SK-N-SH (cell line): Measurements from ENCODE around the gene MED27. TPM values are rescaled to one million over a fixed set of nuclear protein-coding genes. Genes with fewer than 3 reads are reported as not detected.

ENCODE experiments used
- CTCF ChIA-PET: fragments of 300-600, 350-600 bp; formaldehyde crosslinking; extraction: SDS; loops from one replicate; lab custom pipeline; 2021; lab: Yijun Ruan, JAX
- POLR2A ChIA-PET: fragments of 350-600 bp; sonication (Branson Sonifier 250); formaldehyde crosslinking; extraction: SDS; loops from one replicate; lab custom pipeline; 2020; ENCODE audit warnings: antibody characterized with exemption, inconsistent platforms; lab: Yijun Ruan, JAX
- DNase-seq: peaks from one replicate; pipeline ENCODE4 v3.0.0; 2012
- H2AFZ ChIP-seq: fragments of 200-600 bp; sonication (generic); 2 replicates; pipeline ENCODE4 v1.8.1; 2016; ENCODE audit warnings: antibody characterized with exemption, mild to moderate bottlenecking, low read depth
- H3F3A ChIP-seq: fragments of 200-600 bp; sonication (generic); replicated peaks from 2 replicates; pipeline ENCODE3; 2016; ENCODE audit warnings: antibody characterized with exemption, mild to moderate bottlenecking; ENCODE audit not compliant: insufficient read depth
- H3K27ac ChIP-seq, 2 experiments: fragments of 200-500 bp in 1 of 2; fragments of 200-600 bp in 1 of 2; sonication (Bioruptor generic) in 1 of 2; sonication (generic), shearing (Covaris generic) in 1 of 2; 2 replicates each; pipeline versions ENCODE4 v1.5.1 to v1.6.1; 2014 to 2016; ENCODE audit warnings: low read depth in 2 of 2, inconsistent platforms in 1 of 2, low read length in 1 of 2, mild to moderate bottlenecking in 1 of 2, mixed read lengths in 1 of 2
- H3K27me3 ChIP-seq: fragments of 200-600 bp; sonication (generic), shearing (Covaris generic); 2 replicates; pipeline ENCODE4 v1.6.1; 2016; ENCODE audit warnings: mixed run types; ENCODE audit not compliant: insufficient read depth
- H3K36me3 ChIP-seq, 2 experiments: fragments of 200-500 bp in 1 of 2; fragments of 200-600 bp in 1 of 2; sonication (Bioruptor generic) in 1 of 2; sonication (generic) in 1 of 2; replicated peaks in 1 of 2; 2 replicates each; pipeline versions ENCODE3 to v1.5.1; 2014 to 2016; ENCODE audit warnings: low read length in 1 of 2, mild to moderate bottlenecking in 1 of 2; ENCODE audit not compliant: insufficient read depth in 2 of 2, control insufficient read depth in 1 of 2
- H3K4me1 ChIP-seq, 2 experiments: fragments of 200-500 bp in 1 of 2; fragments of 200-600 bp in 1 of 2; sonication (Bioruptor generic) in 1 of 2; sonication (generic), shearing (Covaris generic) in 1 of 2; 2 replicates each; pipeline versions ENCODE4 v1.5.1 to v1.6.1; 2014 to 2016; ENCODE audit warnings: low read depth in 1 of 2, low read length in 1 of 2, mixed run types in 1 of 2; ENCODE audit not compliant: insufficient read depth in 2 of 2, control insufficient read depth in 1 of 2
- H3K4me2 ChIP-seq: fragments of 200-600 bp; sonication (generic), shearing (Covaris generic); 2 replicates; pipeline ENCODE4 v1.6.1; 2017; ENCODE audit warnings: mixed run types
- H3K4me3 ChIP-seq, 2 experiments: fragments of 200-500 bp in 1 of 2; fragments of 200-600 bp in 1 of 2; sonication (Bioruptor generic) in 1 of 2; sonication (generic), shearing (Covaris generic) in 1 of 2; 2 replicates each; pipeline versions ENCODE4 v1.5.1 to v1.8.1; 2014 to 2016; ENCODE audit warnings: low read depth in 2 of 2, inconsistent platforms in 1 of 2, low read length in 1 of 2, mild to moderate bottlenecking in 1 of 2, mixed read lengths in 1 of 2, moderate library complexity in 1 of 2
- H3K79me2 ChIP-seq: fragments of 200-600 bp; sonication (generic); 2 replicates; pipeline ENCODE4 v1.8.1; 2017; ENCODE audit warnings: mild to moderate bottlenecking; ENCODE audit not compliant: insufficient read depth
- H3K9ac ChIP-seq: fragments of 200-600 bp; sonication (generic); 2 replicates; pipeline ENCODE4 v1.6.1; 2017; ENCODE audit warnings: mixed run types
- H3K9me2 ChIP-seq: fragments of 200-600 bp; sonication (generic); 2 replicates; pipeline ENCODE4 v1.6.1; 2017; ENCODE audit warnings: mixed run types
- H3K9me3 ChIP-seq: fragments of 200-600 bp; sonication (generic); 2 replicates; pipeline ENCODE4 v1.6.1; 2017; ENCODE audit warnings: mixed run types, mild to moderate bottlenecking, moderate library complexity
- H4K20me1 ChIP-seq: fragments of 200-600 bp; sonication (generic); 2 replicates; pipeline ENCODE4 v1.6.1; 2017; ENCODE audit warnings: mild to moderate bottlenecking, mixed run types; ENCODE audit not compliant: insufficient read depth
- CHD2 ChIP-seq: fragments of 150-350 bp; IDR thresholded peaks from 2 replicates; pipeline ENCODE4 v1.6.1; 2018; ENCODE audit warnings: low read length; ENCODE audit not compliant: partially characterized antibody
- ELF1 ChIP-seq: IDR thresholded peaks from 2 replicates; pipeline ENCODE4 v1.4.0; 2012
- EZH2phosphoT487 ChIP-seq: fragments of 200-600 bp; sonication (generic); IDR thresholded peaks from 2 replicates; pipeline ENCODE4 v1.6.1; 2017; ENCODE audit warnings: low read depth, mixed run types, mild to moderate bottlenecking, antibody characterized with exemption, moderate library complexity, borderline replicate concordance
- FOSL2 ChIP-seq: IDR thresholded peaks from 2 replicates; pipeline ENCODE4 v1.4.0; 2012; ENCODE audit warnings: low read depth, mild to moderate bottlenecking, moderate library complexity, borderline replicate concordance
- FOXJ3 ChIP-seq: sonication (generic); formaldehyde crosslinking; IDR thresholded peaks from 2 replicates; pipeline ENCODE4 v1.5.1; 2020; ENCODE audit warnings: mild to moderate bottlenecking, missing genetic modification reagents
- FOXM1 ChIP-seq: IDR thresholded peaks from 2 replicates; pipeline ENCODE4 v1.4.0; 2012; ENCODE audit warnings: low read depth, mild to moderate bottlenecking
- GABPA ChIP-seq: IDR thresholded peaks from 2 replicates; pipeline ENCODE4 v1.4.0; 2012; ENCODE audit warnings: low read depth, mild to moderate bottlenecking
- GATA2 ChIP-seq: sonication (generic); formaldehyde crosslinking; IDR thresholded peaks from 2 replicates; pipeline ENCODE4 v1.5.0; 2020; ENCODE audit warnings: mild to moderate bottlenecking, missing genetic modification reagents
- IRF3 ChIP-seq: fragments of 150-350 bp; IDR thresholded peaks from 2 replicates; pipeline ENCODE4 v1.6.1; 2016; ENCODE audit warnings: mild to moderate bottlenecking, low read depth, low read length
- JUND ChIP-seq: IDR thresholded peaks from 2 replicates; pipeline ENCODE4 v1.4.0; 2012
- MXI1 ChIP-seq: IDR thresholded peaks from 2 replicates; pipeline ENCODE4 v1.6.1; 2012; ENCODE audit warnings: mild to moderate bottlenecking, low read depth, low read length, improper control_type of control experiment
- NFIC ChIP-seq: IDR thresholded peaks from 2 replicates; pipeline ENCODE4 v1.4.0; 2012; ENCODE audit warnings: borderline replicate concordance
- PBX3 ChIP-seq: IDR thresholded peaks from 2 replicates; pipeline ENCODE4; 2012
- REST ChIP-seq: IDR thresholded peaks from 2 replicates; pipeline ENCODE4 v1.6.1; 2012; ENCODE audit warnings: mild to moderate bottlenecking, low read depth, low read length, moderate library complexity
- SIN3A ChIP-seq: IDR thresholded peaks from 2 replicates; pipeline ENCODE4 v1.6.1; 2012; ENCODE audit warnings: low read depth, mild to moderate bottlenecking, low read length, moderate library complexity, borderline replicate concordance
- TCF12 ChIP-seq: IDR thresholded peaks from 2 replicates; pipeline ENCODE4 v1.4.0; 2012
- TEAD4 ChIP-seq: IDR thresholded peaks from 2 replicates; pipeline ENCODE4 v1.4.0; 2012; ENCODE audit warnings: mild to moderate bottlenecking, borderline replicate concordance; ENCODE audit not compliant: insufficient read depth
- USF1 ChIP-seq: IDR thresholded peaks from 2 replicates; pipeline ENCODE4 v1.4.0; 2012; ENCODE audit warnings: low read depth, borderline replicate concordance
- YY1 ChIP-seq: IDR thresholded peaks from 2 replicates; pipeline ENCODE4 v1.4.0; 2012; ENCODE audit warnings: low read depth, mild to moderate bottlenecking
- WGBS: methylation state at CpG from one replicate; pipeline ENCODE4 v1.1.6; 2017; ENCODE audit warnings: low lambda C conversion rate; 5-methylcytosine and 5-hydroxymethylcytosine counted together
- polyA plus RNA-seq, 3 experiments: library from polyadenylated mRNA; depleted of rRNA; stranded (reverse); fragments of >200 nt; gene quantifications; 2 replicates each; pipeline ENCODE4 v1.2.3, GENCODE V29; 2012

Gene MED27
- polyA plus RNA-seq, 1 of the 3 experiments (the other 2 are of a cell fraction), result 35.0 TPM

- Histone ChIP-seq H3F3A (no peaks in the 10 kb centered on the region), H3K4me2 (no peak overlapping the region)
- POLR2A ChIA-PET, result no interaction called here
- TF ChIP-seq SIN3A (no peak), FOXM1 (no peak), PBX3 (no peak), MXI1 (no peak), FOSL2 (no peak), ELF1 (no peak), CHD2 (no peak), YY1 (no peak), USF1 (no peak), GATA2 (CRISPR knock-in tag) (no peak), REST (no peak), TCF12 (no peak), JUND (no peak), EZH2phosphoT487 (no peak), NFIC (no peak), GABPA (no peak), FOXJ3 (CRISPR knock-in tag) (no peak), TEAD4 (no peak), IRF3 (no peak)
- TF ChIP-seq, all 33 proteins: peak for 0
- 96% methylated on average over 9 of the region's 9 CpGs for WGBS
- no peaks in the 10 kb centered on the region for H3K27me3 ChIP-seq
- no peak overlapping the region for H2AFZ ChIP-seq
- H3K36me3 ChIP-seq, result peaks cover 0 to 12% of the 10 kb centered on the region in 2 experiments
- H3K79me2 ChIP-seq, result no peaks in the 10 kb centered on the region
- H3K9ac ChIP-seq, result no peak overlapping the region
- H3K9me2 ChIP-seq, result no peaks in the 10 kb centered on the region
- no peak overlapping the region for H3K27ac ChIP-seq
- no peaks in the 10 kb centered on the region for H4K20me1 ChIP-seq
- DNase-seq, result no peak
- no peaks in the 10 kb centered on the region for H3K9me3 ChIP-seq
- peaks cover 0 to 37% of the 10 kb centered on the region in 2 experiments; a peak in 2 of 4 replicates for H3K4me1 ChIP-seq
- no peak overlapping the region for H3K4me3 ChIP-seq
- CTCF ChIA-PET, result interaction anchor here (0.7 kb wide), 1 partner anchor 343 kb away, joined by 3 read pairs; no protein-coding TSS in a partner anchor
These were observed 186.7 kb downstream of the MED27 start for GRCh38 chr9:131892902-131893500.
